ENCODE measurements around the gene NR1D2. TPM values are rescaled to one million over a fixed set of nuclear protein-coding genes. Genes with fewer than 3 reads are reported as not detected.
A peak's percentile ranks its signal among the peaks of the same experiment; 100 is the strongest.

NR1D2 gene
- total RNA-seq, 1 experiment from 2014 or later = 5.9 TPM

DNA sequence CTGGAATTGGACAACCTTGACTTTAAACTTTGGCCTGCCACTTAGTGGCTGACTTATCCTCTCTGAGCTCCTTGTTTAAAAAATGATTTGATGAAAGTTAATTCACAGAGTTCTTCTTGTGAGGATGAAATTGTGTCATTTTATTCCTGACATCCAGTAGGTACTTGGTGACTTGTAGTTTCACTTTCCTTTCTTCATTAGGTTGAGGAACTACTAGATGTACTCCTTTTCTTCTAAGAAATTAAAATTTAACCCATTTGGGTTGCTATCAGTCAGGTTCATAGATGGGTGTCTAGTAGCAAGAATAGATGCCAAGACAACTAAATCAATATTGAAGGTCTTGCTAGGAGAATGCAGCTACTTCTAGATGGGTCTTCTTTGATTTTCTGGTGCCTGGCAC lies 5.2 kb downstream of the NR1D2 start:
- no peak overlapping the region for H3K4me3 ChIP-seq
- no peak for DNase-seq

GRCh38 chr3:23952646-23953045 lies 7.6 kb downstream of the NR1D2 start:
- no peak overlapping the region for H3K4me3 ChIP-seq
- DNase-seq = no peak
- no peaks in the 10 kb centered on the region; the same call in 1 of the 2 replicates for H3K36me3 ChIP-seq
- H3K27me3 ChIP-seq = no peaks in the 10 kb centered on the region
- no peaks in the 10 kb centered on the region for H3K9me3 ChIP-seq

More for the DNA sequence above, 5.2 kb downstream of the NR1D2 start:
- Histone ChIP-seq H3K9me3 (no peaks in the 10 kb centered on the region), H3K27me3 (no peaks in the 10 kb centered on the region), H3K36me3 (no peaks in the 10 kb centered on the region)

- no peak for DNase-seq
- no peak overlapping the region for H3K4me3 ChIP-seq
These were observed 8.4 kb downstream of the NR1D2 start for GRCh38 chr3:23953523-23953922.

DNA sequence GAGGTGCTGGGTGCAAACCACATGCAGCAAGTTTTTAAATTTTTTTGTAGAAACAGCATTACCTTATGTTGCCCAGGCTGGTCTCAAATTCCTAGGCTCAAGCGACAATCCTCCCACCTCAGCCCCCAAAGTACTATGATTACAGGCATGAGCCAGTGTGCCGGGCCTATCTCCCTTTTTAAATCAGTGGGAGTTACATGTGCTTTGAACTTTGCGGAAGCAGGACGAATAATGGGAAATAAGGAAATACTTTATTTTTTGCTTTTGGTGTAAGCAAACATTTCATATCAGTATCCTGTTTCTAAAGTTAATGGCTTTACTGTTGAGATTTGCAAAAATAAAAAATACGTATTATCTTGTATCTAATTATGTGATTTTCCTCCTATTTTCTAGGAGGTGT lies 9.1 kb downstream of the NR1D2 start:
- Histone ChIP-seq H3K9me3 (no peaks in the 10 kb centered on the region), H3K4me3 (no peak overlapping the region)
- no peak for DNase-seq

More at GRCh38 chr3:23953523-23953922, 8.4 kb downstream of the NR1D2 start:
- Histone ChIP-seq H3K36me3 (no peaks in the 10 kb centered on the region; the same call in 1 of the 2 replicates), H3K9me3 (no peaks in the 10 kb centered on the region), H3K27me3 (no peaks in the 10 kb centered on the region)

GRCh38 chr3:23956701-23957100 lies 11.6 kb downstream of the NR1D2 start:
- H3K36me3 ChIP-seq = peaks cover 5% of the 10 kb centered on the region

More for the DNA sequence above, 9.1 kb downstream of the NR1D2 start:
- Histone ChIP-seq H3K36me3 (no peaks in the 10 kb centered on the region; the same call in 1 of the 2 replicates), H3K27me3 (no peaks in the 10 kb centered on the region)

DNA sequence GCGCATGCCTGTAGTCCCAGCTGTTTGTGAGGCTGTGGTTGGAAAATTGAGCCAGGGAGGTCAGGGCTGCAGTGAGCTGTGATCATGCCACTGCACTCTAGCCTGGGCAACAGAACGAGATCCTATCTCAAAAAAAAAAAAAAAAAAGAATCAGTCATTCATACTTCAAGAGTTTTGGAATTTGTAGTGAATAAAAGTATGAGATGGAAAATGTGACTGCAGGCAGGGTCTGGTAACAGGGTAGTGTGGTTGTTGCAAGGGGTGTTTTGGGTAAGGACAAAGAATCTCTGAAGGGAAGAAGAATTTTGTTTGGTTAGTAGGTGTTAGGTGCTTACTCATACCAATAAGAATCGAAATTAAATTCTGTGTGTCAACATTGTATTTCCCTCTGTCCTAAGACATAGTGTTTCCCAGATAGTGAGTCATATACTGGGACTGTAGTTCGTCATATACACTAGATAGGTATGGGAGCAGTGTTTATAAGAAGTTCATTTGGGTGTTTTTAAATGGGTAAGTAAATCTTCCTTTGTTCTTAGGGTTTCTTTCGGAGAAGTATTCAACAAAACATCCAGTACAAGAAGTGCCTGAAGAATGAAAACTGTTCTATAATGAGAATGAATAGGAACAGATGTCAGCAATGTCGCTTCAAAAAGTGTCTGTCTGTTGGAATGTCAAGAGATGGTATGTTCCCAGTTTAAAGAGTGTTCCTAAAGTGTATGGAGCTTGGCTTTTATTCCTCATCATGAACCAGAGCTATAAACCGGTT lies 14.2 kb downstream of the NR1D2 start:
- H3K27me3 ChIP-seq = no peaks in the 10 kb centered on the region
- H3K36me3 ChIP-seq = peaks cover 7% of the 10 kb centered on the region
- no peak for DNase-seq

More at GRCh38 chr3:23956701-23957100, 11.6 kb downstream of the NR1D2 start:
- Histone ChIP-seq H3K4me3 (no peak overlapping the region), H3K9me3 (no peaks in the 10 kb centered on the region), H3K27me3 (no peaks in the 10 kb centered on the region)
- no peak for DNase-seq

GRCh38 chr3:23960649-23961048 lies 15.6 kb downstream of the NR1D2 start:
- no peak for DNase-seq
- H3K9me3 ChIP-seq = no peaks in the 10 kb centered on the region

More for the DNA sequence above, 14.2 kb downstream of the NR1D2 start:
- Histone ChIP-seq H3K9me3 (no peaks in the 10 kb centered on the region), H3K4me3 (no peak overlapping the region)

DNA sequence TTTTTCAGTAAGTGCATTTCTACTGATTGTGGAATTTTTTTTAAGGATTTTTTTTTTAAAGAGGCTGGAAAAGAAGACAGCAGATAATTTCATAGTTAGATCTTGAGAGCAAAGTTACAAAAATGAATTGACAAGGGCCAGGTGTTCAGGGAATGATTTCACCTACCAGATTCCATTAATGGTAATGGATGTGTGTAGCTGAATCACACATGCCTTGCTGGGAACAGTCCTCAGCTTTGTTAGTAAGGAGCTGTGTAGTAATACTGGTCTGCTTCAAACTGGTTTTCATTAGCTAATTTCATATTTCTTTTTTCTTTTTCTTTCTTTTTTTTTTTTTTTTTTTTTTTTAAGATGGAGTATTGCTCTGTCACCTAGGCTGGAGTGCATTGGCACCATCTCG lies 16.0 kb downstream of the NR1D2 start:
- H3K4me3 ChIP-seq = no peak overlapping the region
- peaks cover 7% of the 10 kb centered on the region for H3K36me3 ChIP-seq
- no peak for DNase-seq
- no peaks in the 10 kb centered on the region for H3K27me3 ChIP-seq
- H3K9me3 ChIP-seq = no peaks in the 10 kb centered on the region

More at GRCh38 chr3:23960649-23961048, 15.6 kb downstream of the NR1D2 start:
- Histone ChIP-seq H3K36me3 (peaks cover 7% of the 10 kb centered on the region), H3K4me3 (no peak overlapping the region), H3K27me3 (no peaks in the 10 kb centered on the region)

GRCh38 chr3:23961913-23962312 lies 16.8 kb downstream of the NR1D2 start:
- H3K27me3 ChIP-seq = no peaks in the 10 kb centered on the region
- H3K4me3 ChIP-seq = no peak overlapping the region
- DNase-seq = no peak
- H3K9me3 ChIP-seq = no peaks in the 10 kb centered on the region
- H3K36me3 ChIP-seq = peaks cover 7% of the 10 kb centered on the region

DNA sequence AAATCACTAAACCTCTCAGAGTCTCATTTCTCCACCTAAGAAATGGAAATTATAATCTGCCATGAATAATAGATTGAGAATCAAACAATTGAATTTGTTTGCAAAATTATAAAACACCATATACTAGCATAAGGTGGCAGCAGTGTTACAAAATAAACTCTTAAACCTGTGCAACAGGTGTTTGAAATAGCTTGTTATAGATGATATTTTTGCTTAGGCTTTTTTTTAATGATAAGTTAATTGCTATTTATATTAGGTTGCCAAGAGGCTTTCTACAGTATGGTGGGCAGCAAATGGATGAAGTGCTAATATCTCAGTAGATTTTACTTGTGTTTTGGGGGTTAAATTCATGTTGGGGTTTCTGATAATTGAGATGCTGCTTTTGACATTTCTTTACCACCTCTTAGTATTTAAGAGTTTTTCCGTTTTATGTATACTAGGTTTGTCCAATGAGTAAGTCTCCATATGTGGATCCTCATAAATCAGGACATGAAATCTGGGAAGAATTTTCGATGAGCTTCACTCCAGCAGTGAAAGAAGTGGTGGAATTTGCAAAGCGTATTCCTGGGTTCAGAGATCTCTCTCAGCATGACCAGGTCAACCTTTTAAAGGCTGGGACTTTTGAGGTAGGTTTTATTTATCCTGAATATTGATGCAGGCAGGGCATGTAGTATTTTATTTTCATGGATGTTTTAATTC lies 19.6 kb downstream of the NR1D2 start:
- Histone ChIP-seq H3K36me3 (peaks cover 17% of the 10 kb centered on the region), H3K27me3 (no peaks in the 10 kb centered on the region), H3K4me3 (no peak overlapping the region), H3K9me3 (no peaks in the 10 kb centered on the region)
- DNase-seq = no peak

DNA sequence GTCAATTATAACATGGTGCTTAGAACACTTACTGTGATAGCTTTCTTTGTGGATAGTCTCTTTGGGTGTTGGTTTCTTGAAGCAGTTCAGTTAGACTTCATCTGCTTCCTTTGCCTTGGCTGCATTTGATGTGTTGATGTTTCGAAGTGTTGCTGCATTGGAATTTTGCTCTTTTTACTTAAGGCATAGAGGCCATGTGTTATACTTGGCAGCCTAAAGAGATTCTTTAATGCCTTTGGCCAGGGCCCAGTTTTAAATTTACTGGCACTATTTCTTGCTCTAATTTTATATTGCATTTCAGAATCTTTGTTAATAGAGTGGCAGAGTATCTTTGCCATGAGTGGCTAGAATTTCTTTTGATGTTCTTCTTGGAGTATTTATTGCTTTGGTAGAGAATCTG lies 21.2 kb downstream of the NR1D2 start:
- DNase-seq = no peak
- Histone ChIP-seq H3K36me3 (peaks cover 14% of the 10 kb centered on the region), H3K27me3 (no peaks in the 10 kb centered on the region), H3K9me3 (no peaks in the 10 kb centered on the region), H3K4me3 (no peak overlapping the region)

- no peak overlapping the region for H3K4me3 ChIP-seq
- no peaks in the 10 kb centered on the region for H3K27me3 ChIP-seq
- peaks cover 15% of the 10 kb centered on the region for H3K36me3 ChIP-seq
- DNase-seq = peak; percentile 31
- no peaks in the 10 kb centered on the region for H3K9me3 ChIP-seq
These were observed 23.5 kb downstream of the NR1D2 start for GRCh38 chr3:23968463-23969184.

DNA sequence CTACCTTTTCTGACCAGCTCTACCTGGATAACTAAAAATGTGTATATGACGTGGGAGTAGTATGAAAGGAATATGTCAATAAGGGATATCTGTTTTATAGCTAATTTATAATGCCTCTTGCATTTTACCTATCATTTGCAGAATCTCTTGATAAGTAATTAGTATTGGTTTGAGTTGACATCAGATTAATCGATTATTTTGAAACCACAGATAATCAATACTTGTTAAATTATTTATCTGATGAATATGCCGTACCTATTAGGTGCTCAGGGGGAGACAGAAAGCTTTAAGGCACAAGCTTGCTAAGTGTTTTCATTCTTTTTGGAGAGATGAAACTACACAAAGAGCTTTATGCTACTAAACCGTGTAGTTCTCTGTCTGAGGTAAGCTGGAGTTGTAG lies 24.3 kb downstream of the NR1D2 start:
- H3K36me3 ChIP-seq = peaks cover 15% of the 10 kb centered on the region
- H3K9me3 ChIP-seq = no peaks in the 10 kb centered on the region
- no peaks in the 10 kb centered on the region for H3K27me3 ChIP-seq
- H3K4me3 ChIP-seq = no peak overlapping the region
- DNase-seq = no peak

DNA sequence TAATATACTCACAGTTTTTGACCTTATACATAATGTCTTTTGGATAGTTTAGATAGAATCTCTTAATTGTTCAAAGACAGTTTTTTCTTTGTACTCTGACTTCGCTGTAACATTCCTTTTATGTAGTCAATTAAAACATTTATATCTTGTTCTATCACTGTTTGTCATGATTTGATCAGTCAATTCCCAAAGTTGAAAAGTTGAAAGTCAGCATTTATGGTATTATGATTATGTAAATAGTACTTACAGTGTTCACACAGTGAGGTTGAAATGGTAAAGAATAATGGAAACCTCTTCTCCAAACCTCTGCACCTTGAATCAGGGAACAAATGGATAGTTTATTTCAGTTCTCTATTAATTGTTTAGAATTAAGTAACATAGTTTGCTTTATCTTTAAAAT lies 26.6 kb downstream of the NR1D2 start:
- no peak for DNase-seq
- Histone ChIP-seq H3K36me3 (peaks cover 22% of the 10 kb centered on the region), H3K4me3 (no peak overlapping the region), H3K9me3 (no peaks in the 10 kb centered on the region), H3K27me3 (no peaks in the 10 kb centered on the region)

DNA sequence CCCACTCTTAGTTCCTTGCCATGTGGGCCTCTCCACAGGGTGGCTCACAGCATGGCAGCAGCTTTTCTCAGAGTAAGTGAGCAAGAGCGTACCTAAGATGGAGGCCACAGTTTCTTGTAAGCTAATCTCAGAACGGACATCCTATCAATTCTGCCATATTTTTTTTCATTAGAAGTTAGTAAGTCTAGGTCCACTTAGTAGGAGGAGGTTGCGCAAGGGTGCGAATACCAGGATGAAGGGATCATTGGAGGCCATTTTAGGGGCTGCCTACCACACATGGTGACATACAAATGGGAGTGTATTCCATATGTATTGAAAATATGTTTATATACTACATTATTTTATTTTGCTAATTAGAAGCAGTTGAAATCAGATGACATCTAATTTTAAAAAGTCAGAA lies 31.5 kb downstream of the NR1D2 start:
- Histone ChIP-seq H3K36me3 (peaks cover 10% of the 10 kb centered on the region), H3K27me3 (no peaks in the 10 kb centered on the region), H3K4me3 (no peak overlapping the region), H3K9me3 (no peaks in the 10 kb centered on the region)
- DNase-seq = no peak

- no peak overlapping the region for H3K4me3 ChIP-seq
- H3K36me3 ChIP-seq = peaks cover 7% of the 10 kb centered on the region
- DNase-seq = no peak
- H3K9me3 ChIP-seq = no peaks in the 10 kb centered on the region
- H3K27me3 ChIP-seq = no peaks in the 10 kb centered on the region
These were observed 34.5 kb downstream of the NR1D2 start for GRCh38 chr3:23979569-23979968.

GRCh38 chr3:23981136-23981535 lies 36.0 kb downstream of the NR1D2 start:
- H3K4me3 ChIP-seq = no peak overlapping the region
- peak; percentile 27 for DNase-seq
- no peaks in the 10 kb centered on the region for H3K9me3 ChIP-seq
- H3K36me3 ChIP-seq = peaks cover 2% of the 10 kb centered on the region
- H3K27me3 ChIP-seq = no peaks in the 10 kb centered on the region
